Small intestine (tissue), 7 donors: Measurements from ENCODE around the gene STAT3. TPM values are rescaled to one million over a fixed set of nuclear protein-coding genes. Genes with fewer than 3 reads are reported as not detected.
A peak's percentile ranks its signal among the peaks of the same experiment; 100 is the strongest.
"Not testable (repeated sequence)": the region's sequence is repeated elsewhere in the genome, so short reads cannot be mapped to it uniquely, and the experiment has no call there.

Experiments
- DNase-seq, 2 donors: peaks; one replicate each; pipeline versions ENCODE4 v3.0.0 to v3.0.0-alpha.2; 2013
- FAIRE-seq: peaks from 2 replicates; lab custom pipeline; 2012; peaks lifted over from hg19 to GRCh38; lab: Jason Lieb, UNC
- H3K27ac ChIP-seq, 3 donors: one replicate each; pipeline ENCODE4 v1.5.1; 2013; ENCODE audit warnings: low read length in 2 of 3, mild to moderate bottlenecking in 2 of 3, control low read depth in 1 of 3, inconsistent platforms in 1 of 3, low read depth in 1 of 3, moderate library complexity in 1 of 3
- H3K27me3 ChIP-seq, 3 donors: one replicate each; pipeline ENCODE4 v1.6.1; 2013; ENCODE audit warnings: low read length in 3 of 3, inconsistent platforms in 1 of 3; ENCODE audit not compliant: control insufficient read depth in 3 of 3, insufficient read depth in 3 of 3
- H3K36me3 ChIP-seq, 3 donors: one replicate each; pipeline ENCODE4 v1.6.1; 2013; ENCODE audit warnings: low read length in 3 of 3, inconsistent platforms in 1 of 3, low read depth in 1 of 3, mild to moderate bottlenecking in 1 of 3, moderate library complexity in 1 of 3; ENCODE audit not compliant: control insufficient read depth in 3 of 3, insufficient read depth in 2 of 3
- H3K4me1 ChIP-seq, 3 donors: one replicate each; pipeline ENCODE4 v1.6.1; 2013; ENCODE audit warnings: low read length in 2 of 3, inconsistent platforms in 1 of 3, low read depth in 1 of 3, mild to moderate bottlenecking in 1 of 3, moderate library complexity in 1 of 3; ENCODE audit not compliant: control insufficient read depth in 3 of 3, insufficient read depth in 2 of 3
- H3K4me3 ChIP-seq, 3 donors: one replicate each; pipeline ENCODE4 v1.5.1; 2013; ENCODE audit warnings: low read length in 3 of 3, control low read depth in 1 of 3, inconsistent platforms in 1 of 3, low read depth in 1 of 3, mild to moderate bottlenecking in 1 of 3, moderate library complexity in 1 of 3
- H3K9me3 ChIP-seq, 2 donors: one replicate each; pipeline ENCODE4 v1.6.1; 2013; ENCODE audit warnings: low read depth in 1 of 2, low read length in 1 of 2; ENCODE audit not compliant: control insufficient read depth in 2 of 2, insufficient read depth in 1 of 2
- WGBS, 3 donors: extraction: QIAGEN DNeasy Blood & Tissue Kit; methylation state at CpG; one replicate each; pipeline ENCODE4 v1.1.7; 2013; 5-methylcytosine and 5-hydroxymethylcytosine counted together
- polyA plus RNA-seq, 4 donors: library from polyadenylated mRNA; stranded (reverse) in 3 of 4; unstranded in 1 of 4; fragments of 200-250 nt in 3 of 4; fragments of 120-200 nt in 1 of 4; gene quantifications; one replicate each; pipeline versions ENCODE4 v1.2.1 to v1.2.3, GENCODE V29; 2013
- donor health status: healthy with polysubstance abuse.
- donor health status: control.
- donor health status: control.
- donor health status: Bipolar disorder and iron deficiency.
- donor health status: healthy.

The STAT3 gene
- polyA plus RNA-seq, 4 donors = 49.0 to 132 (median 66.1) TPM

DNA sequence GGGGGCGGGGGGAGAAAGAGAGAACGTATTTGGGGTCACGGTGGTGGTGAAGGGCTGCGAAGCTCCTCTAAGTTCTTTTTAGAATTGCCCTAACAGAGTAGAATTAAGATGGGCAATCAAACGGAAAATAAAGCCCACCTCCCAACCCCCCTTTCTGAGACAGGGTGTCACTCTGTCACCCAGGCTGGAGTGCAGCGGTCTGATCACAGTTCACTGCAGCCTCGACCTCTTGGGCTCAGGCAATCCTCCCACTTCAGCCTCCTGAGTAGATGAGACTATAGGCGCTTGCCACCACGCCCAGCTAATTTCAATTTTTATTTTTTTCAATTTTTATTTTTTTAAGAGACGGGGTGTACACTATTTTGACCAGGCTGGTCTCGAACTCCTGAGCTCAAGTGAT lies 35.5 kb upstream of the STAT3 start:
- Histone ChIP-seq H3K4me3 (no peak overlapping the region), H3K9me3 (no peaks in the 10 kb centered on the region), H3K4me1 (peaks cover 0 to 18% (median 2%) of the 10 kb centered on the region in 3 donors), H3K36me3 (peaks cover 0 to 2% (median 0%) of the 10 kb centered on the region in 3 donors), H3K27ac (peak overlapping the region in 1 of 3 donors; percentile 83), H3K27me3 (peaks cover 0 to 45% (median 4%) of the 10 kb centered on the region in 3 donors)
- DNase-seq (no peak), FAIRE-seq (no peak)
- 49 to 64% (median 64%) methylated on average over 11 of the region's 11 CpGs for WGBS, 3 donors

DNA sequence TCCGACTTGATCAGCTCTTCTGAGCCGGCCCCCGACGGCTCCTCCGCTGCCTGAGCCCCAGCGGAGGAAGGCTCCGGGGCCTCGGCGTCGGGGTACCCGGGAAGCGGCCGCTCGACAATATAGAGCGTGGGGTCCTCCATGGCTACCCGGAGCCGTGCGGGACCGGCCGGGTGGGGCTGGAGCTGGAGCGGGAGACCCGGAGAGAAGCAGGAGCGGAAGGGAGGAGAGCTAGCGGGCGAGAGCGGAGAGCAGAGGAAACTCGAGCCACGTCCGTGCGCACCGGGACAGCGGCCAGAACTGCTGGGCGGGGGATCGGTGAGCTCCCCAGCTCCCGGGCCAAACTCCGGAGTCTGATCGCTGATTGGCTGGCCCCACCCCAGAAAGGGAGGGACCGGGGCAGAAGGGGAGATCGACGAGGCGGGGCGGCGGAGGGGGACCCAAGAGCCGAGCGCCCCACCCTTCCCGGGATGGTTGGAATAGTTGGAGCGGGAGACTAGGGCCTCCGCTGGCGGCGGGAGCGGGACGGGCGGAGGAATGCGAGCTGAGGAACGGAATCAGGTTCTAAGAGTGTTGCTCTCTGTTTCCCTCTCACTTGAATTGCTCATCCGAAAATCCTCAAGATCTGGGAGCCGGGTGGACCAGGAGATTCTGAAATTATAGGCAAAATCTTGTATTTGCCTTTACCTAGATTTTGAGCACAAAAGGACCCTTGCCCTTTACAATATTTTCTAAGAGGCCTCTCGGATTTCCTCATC lies 34.9 kb upstream of the STAT3 start, which contains the start of gene CAVIN1:
CAVIN1 (minus strand) TSS at position 299 of the 755 bp plus-strand sequence; CDS start at position 140, 159 bp downstream.
- WGBS, 3 donors = 1 to 3% (median 2%) methylated on average over 49 to 58 of the region's 58 CpGs
- DNase-seq = peak; percentile 74 to 88
- Histone ChIP-seq H3K4me3 (peak within 1 kb of the TSS; percentile 55 to 88 (median 68)), H3K27ac (peak within 1 kb of the TSS in 2 of 3 donors; percentile 83 to 92), H3K4me1 (peaks cover 0 to 16% (median 2%) of the 10 kb centered on the region in 3 donors), H3K36me3 (peaks cover 0 to 2% (median 0%) of the 10 kb centered on the region in 3 donors), H3K9me3 (no peaks in the 10 kb centered on the region), H3K27me3 (peaks cover 0 to 45% (median 4%) of the 10 kb centered on the region in 3 donors)
- no peak for FAIRE-seq

- DNase-seq = peak; percentile 56 to 82
- H3K27ac ChIP-seq = peak overlapping the region in 2 of 3 donors; percentile 83 to 92
- H3K9me3 ChIP-seq = no peaks in the 10 kb centered on the region
- H3K4me3 ChIP-seq = peak overlapping the region; percentile 55 to 88 (median 68)
- WGBS, 3 donors = 0 to 1% (median 0%) methylated on average over 42 to 44 of the region's 44 CpGs
- FAIRE-seq = no peak
- peaks cover 0 to 45% (median 4%) of the 10 kb centered on the region in 3 donors for H3K27me3 ChIP-seq
- H3K36me3 ChIP-seq = peaks cover 0 to 2% (median 0%) of the 10 kb centered on the region in 3 donors
- peaks cover 0 to 16% (median 2%) of the 10 kb centered on the region in 3 donors for H3K4me1 ChIP-seq
These were observed 34.2 kb upstream of the STAT3 start for GRCh38 chr17:42422412-42422957.

GRCh38 chr17:42421507-42422338 lies 33.5 kb upstream of the STAT3 start:
- DNase-seq (peak in 1 of 2 donors; percentile 58), FAIRE-seq (no peak)
- peaks cover 0 to 45% (median 4%) of the 10 kb centered on the region in 3 donors for H3K27me3 ChIP-seq
- peak overlapping the region in 2 of 3 donors; percentile 83 to 89 for H3K27ac ChIP-seq
- peaks cover 0 to 2% (median 0%) of the 10 kb centered on the region in 3 donors for H3K36me3 ChIP-seq
- peaks cover 0 to 16% (median 2%) of the 10 kb centered on the region in 3 donors for H3K4me1 ChIP-seq
- H3K9me3 ChIP-seq = no peaks in the 10 kb centered on the region
- H3K4me3 ChIP-seq = peak overlapping the region; percentile 55 to 88 (median 68)
- WGBS, 3 donors = 8 to 11% (median 11%) methylated on average over 55 to 59 of the region's 59 CpGs

DNA sequence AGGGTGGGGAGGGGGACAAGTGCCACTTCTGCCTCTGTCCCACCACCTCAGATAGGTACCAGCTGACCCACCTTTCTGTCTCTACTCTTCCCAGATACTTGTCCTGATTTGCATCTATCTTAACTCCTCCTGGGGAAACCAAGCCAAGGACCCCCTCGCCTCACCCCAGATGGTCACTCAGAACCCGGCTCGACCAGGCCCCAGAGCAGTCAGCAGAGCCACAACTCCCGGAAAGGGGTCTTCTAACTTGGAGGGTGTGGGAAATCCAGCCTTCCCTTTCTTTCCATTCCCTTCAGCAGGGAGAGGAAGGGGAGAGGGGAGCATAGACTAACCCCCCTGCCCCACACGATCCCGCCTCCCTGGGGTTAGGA lies 32.9 kb upstream of the STAT3 start:
- FAIRE-seq (no peak), DNase-seq (no peak)
- Histone ChIP-seq H3K27ac (peak overlapping the region in 2 of 3 donors; percentile 6 to 89), H3K9me3 (no peaks in the 10 kb centered on the region), H3K36me3 (peaks cover 0 to 2% (median 0%) of the 10 kb centered on the region in 3 donors), H3K4me1 (peaks cover 0 to 16% (median 2%) of the 10 kb centered on the region in 3 donors), H3K4me3 (peak overlapping the region in 2 of 3 donors; percentile 68 to 88), H3K27me3 (peaks cover 0 to 45% (median 4%) of the 10 kb centered on the region in 3 donors)
- 34 to 49% (median 49%) methylated on average over 6 of the region's 6 CpGs for WGBS, 3 donors

DNA sequence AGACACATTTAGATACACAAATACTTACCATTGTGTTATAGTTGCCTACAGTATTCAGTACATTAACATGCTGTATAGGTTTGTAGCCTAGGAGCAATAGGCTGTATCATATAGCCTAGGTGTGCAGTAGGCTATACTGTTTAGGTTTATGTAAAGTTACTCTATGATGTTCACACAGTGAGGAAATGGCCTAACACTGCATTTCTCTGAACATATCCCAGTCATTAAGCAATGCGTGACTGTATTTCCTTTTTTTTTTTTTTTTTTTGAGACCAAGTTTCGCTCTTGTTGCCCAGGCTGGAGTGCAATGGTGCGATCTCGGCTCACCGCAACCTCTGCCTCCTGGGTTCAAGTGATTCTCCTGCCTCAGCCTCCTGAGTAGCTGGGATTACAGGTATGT lies 29.7 kb upstream of the STAT3 start:
- not testable (repeated sequence) for FAIRE-seq, H3K36me3 ChIP-seq, H3K9me3 ChIP-seq, DNase-seq, H3K4me3 ChIP-seq, H3K4me1 ChIP-seq, H3K27ac ChIP-seq
- peaks cover 0 to 30% (median 4%) of the 10 kb centered on the region in 3 donors for H3K27me3 ChIP-seq
- 78 to 95% (median 91%) methylated on average over 1 to 5 of the region's 5 CpGs for WGBS, 3 donors

- FAIRE-seq (no peak), DNase-seq (no peak)
- Histone ChIP-seq H3K4me1 (peaks cover 0 to 2% (median 0%) of the 10 kb centered on the region in 3 donors), H3K4me3 (no peak overlapping the region), H3K27ac (peak overlapping the region in 1 of 3 donors; percentile 7), H3K27me3 (no peaks in the 10 kb centered on the region), H3K36me3 (peaks cover 0 to 9% (median 0%) of the 10 kb centered on the region in 3 donors), H3K9me3 (no peaks in the 10 kb centered on the region)
- WGBS, 3 donors = 54 to 80% (median 63%) methylated on average over 6 to 7 of the region's 7 CpGs
These were observed 26.6 kb upstream of the STAT3 start for GRCh38 chr17:42414704-42415409.
